DMS79 (cell line): ENCODE results near the gene SFT2D2.
A peak's percentile ranks its signal among the peaks of the same experiment; 100 is the strongest.
"Not testable (repeated sequence)": the region's sequence is repeated elsewhere in the genome, so short reads cannot be mapped to it uniquely, and the experiment has no call there.

Experiments used
- DNase-seq: peaks from one replicate; lab custom pipeline; 2025; lab: John Stamatoyannopoulos, UW

The SFT2D2 gene

DNA sequence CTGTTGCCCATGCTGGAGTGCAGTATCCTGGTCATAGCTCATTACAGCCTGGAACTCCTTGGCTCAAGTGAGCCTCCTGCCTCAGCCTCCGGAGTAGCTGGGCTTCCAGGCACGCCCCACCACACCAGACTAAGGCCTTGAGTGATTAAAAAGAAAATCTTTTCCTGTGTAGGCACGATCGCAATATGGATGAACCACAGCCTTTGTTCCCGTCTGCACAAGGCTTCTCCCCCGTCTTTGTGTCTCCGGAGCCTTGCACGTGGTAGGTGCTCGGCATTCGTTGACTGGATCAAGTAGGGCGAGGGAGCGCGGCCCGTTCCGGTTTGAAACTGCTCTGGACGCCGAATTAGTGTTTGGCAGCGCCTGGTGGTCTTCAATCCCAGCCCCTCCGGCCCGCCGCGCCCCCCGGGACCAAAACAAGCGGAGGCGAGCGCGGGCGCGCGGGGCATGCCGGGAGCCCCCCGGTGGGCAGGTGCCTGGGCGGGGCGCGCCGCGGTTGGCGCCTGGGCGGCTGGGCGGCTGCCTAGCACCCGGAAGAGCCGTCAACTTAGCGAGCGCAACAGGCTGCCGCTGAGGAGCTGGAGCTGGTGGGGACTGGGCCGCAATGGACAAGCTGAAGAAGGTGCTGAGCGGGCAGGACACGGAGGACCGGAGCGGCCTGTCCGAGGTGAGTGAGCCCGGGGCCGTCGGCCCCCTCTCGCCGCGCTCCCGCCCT, at the start of gene SFT2D2:
Gene SFT2D2, plus strand, starts transcription at position 529 of the 715 bp plus-strand sequence. Its CDS starts 76 bp downstream, at position 605.
- DNase-seq: peak; percentile 64

DNA sequence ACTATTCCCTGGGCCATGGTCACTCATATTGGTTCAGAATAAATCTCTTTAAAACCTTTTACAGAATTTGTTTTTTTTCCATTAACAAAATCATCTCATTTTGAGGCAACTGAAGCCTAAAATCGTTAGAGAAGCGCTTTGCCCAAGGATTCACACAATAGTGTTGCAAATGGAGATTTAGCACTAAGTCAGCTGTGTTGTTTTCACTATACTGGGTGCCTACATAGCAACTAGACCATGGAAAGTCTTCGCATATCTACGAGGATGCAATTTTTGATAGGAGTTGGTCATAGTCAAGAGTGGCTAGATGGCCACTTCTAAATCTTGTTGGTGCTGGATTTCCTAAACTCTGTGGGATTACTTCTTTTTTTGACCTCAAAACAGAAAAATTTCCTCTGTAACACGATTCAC, 47.6 kb upstream of the SFT2D2 start:
- DNase-seq: no peak

- DNase-seq: peak; percentile 98
These were observed 47.0 kb upstream of the SFT2D2 start, which contains the start of gene TIPRL for GRCh38 chr1:168178638-168179437. Gene TIPRL, plus strand, starts transcription at chr1:168178962. Its CDS starts 116 bp downstream, at chr1:168179078.

DNA sequence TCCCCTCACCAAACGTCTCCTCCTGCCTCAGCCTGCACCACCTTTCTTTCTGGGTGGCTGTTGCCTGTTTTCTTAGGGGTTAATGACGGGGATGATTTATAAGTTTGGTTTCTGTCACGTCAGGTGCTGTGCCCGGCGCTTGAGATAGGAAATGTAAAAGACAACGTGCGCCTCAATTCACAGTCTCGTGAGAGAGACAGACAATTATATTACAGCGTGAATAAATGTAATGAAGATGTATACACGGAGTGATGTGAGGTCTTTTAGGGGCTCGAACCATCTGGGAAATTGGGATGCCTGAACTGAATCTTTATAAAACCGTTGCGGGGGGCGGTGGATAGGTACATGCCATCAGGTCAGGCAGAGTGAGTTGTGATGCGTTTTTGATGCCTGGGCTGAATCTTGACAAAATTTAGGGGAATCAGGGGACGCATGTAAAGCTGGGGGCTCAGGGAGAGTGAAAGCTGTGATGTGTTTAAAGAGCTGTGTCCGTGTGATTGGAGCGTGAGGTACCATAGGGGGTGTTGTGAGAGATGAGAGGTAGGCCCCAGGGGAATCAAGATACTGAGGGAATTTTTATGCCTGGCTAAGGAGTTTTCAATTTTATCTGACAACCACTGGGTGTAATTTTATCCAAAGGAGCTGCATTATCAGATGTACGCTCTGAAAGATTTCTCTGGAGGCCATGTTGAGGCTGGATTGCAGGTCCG, 46.2 kb upstream of the SFT2D2 start:
- DNase-seq: no peak

GRCh38 chr1:168180148-168180524, 45.7 kb upstream of the SFT2D2 start:
- DNase-seq: no peak

GRCh38 chr1:168181063-168181720, 44.6 kb upstream of the SFT2D2 start:
- DNase-seq: not testable (repeated sequence)

DNA sequence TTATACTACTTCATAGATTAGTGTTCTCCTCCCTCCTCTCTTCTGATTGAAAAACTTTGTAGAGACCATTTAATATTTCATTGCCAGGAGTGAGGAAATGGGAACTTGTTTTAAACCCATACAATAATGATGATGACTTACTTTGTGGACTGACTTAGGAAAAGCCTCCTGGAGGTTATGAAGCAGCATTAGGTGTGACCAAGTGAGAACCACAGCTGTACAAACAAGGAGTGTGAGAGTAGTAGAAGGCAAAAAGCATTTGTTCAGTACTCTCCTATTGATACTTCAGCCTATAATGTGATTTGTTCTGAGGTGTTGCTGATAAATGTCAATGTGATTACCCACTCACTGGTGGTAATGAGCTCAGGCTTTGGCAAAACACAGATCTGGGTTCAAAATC, 38.6 kb upstream of the SFT2D2 start:
- DNase-seq: no peak

DNA sequence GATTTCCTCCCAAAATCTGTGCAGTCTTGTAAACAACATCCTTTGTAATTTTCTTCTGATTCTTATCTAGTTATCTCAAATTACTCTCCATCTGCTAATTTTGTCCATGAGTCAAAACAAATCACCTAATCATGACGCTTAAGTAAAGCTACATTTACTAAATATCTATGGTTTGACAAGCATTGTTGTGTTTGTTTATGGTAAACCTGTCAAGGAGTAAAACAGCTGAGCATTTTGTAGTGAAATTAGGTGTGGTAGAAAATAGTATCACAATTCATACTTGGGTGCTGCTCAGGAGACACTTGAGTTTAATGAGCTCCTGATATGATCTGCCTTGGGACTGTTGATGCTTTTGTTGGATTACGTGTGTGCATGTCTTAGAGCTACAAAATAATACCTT, 35.4 kb upstream of the SFT2D2 start:
- peak; percentile 67 for DNase-seq

DNA sequence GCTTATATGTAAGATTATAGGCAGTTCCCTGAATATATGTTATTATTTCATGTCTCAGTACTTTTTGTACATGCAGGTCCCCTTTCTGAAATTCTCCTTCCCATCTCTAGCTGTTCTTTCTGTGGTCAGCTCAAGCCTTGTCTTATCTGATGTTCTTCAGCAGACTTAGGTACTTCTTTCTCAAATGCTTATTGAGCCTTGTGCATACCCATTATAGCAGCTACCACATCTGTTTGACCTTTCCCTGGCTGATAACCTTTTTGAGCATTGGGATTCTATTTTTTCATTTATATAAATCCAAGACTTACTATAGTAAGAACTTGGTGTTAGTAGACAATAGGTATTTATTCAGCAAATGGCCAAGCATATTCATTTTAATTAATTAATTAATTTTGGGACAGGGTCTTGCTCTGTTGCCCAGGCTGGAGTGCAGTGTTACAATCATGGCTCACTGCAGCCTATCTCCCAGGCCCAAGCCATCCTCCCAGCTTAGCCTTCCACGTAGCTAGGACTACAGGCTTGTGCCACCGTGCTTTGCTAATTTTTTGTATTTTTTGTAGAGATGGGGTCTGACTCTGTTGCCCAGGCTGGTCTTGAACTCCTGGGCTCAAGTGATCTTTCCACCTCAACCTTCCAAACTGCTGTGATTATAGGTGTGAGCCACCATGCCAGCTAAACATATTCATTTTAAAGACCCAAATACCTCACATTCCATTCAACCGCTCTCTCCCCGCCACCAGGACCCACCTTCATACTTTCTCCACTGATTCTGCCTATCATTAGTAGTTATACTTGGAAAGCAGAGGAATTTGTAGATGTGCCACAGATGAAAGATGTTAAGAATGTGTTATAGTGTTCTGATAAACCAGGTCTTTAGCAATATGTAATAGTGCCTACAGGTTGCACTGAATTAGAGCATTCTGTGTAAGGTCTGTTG, 30.3 kb upstream of the SFT2D2 start:
- no peak for DNase-seq

DNA sequence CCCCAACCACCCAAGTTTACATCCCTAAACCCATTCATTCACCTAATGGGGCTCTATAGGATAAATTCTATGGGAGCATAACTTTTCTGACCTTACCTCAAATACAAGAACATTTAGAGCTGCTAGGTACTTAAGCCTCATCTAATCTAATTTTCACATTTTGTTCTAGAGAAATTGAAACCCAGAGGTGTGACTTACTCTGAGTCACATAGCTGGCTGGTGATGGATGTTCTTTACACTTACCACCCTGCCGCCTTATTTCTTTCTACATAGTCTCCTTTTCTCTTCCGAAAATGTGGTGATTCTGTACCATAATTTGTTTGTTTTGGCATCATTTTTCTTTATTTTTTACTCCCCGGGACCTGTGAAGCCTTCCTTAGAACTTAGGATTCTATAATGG, 26.7 kb upstream of the SFT2D2 start:
- no peak for DNase-seq

- DNase-seq: no peak
These were observed 22.7 kb upstream of the SFT2D2 start for GRCh38 chr1:168202941-168203654.

DNA sequence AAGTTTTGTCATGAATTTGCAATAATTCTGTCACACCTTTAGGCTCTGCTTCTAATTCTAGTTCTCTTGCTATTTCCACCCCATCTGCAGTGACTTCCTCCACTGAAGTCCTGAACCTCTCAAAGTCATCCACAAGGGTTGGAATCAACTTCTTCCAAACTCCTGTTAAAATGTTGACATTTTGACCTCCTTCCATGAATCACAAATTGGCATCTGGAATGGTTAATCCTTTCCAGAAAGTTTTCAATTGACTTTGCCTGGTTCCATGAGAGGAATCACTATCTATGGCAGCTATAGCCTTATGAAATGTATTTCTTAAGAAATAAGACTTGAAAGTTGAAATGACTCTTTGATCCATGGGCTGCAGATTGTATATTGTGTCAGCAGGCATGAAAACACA, 19.7 kb upstream of the SFT2D2 start:
- no peak for DNase-seq

DNA sequence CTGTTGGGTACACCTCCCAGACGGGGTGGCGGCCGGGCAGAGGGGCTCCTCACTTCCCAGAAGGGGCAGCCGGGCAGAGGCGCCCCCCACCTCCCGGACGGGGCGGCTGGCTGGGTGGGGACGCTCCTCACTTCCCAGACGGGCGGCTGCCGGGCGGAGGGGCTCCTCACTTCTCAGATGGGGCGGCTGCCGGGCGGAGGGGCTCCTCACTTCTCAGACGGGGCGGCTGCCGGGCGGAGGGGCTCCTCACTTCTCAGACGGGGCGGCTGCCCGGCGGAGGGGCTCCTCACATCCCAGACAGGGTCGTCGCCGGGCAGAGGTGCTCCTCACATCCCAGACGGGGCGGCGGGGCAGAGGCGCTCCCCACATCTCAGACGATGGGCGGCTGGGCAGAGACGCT, 18.1 kb upstream of the SFT2D2 start:
- DNase-seq: not testable (repeated sequence)

DNA sequence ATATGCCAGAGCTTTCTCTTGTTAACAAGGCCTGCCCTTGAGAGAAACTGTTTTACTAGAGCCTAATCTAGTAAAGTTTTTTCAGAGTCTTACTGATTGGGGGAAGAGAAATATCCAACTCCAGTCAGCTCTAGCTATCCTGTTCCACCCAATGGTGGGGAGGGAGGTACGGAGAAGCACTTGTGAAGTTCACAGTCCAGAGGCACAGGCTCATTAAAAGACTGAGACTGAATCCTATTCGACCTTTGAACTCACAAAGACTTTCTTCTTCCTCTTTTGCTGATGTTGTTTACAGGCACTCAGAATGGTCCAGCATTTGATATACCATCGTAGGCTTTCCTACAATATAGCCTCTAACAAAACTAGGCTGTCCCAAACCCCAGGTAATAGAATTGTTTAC, 15.5 kb upstream of the SFT2D2 start:
- DNase-seq: no peak

GRCh38 chr1:168213349-168213748, 12.5 kb upstream of the SFT2D2 start:
- DNase-seq: no peak

DNA sequence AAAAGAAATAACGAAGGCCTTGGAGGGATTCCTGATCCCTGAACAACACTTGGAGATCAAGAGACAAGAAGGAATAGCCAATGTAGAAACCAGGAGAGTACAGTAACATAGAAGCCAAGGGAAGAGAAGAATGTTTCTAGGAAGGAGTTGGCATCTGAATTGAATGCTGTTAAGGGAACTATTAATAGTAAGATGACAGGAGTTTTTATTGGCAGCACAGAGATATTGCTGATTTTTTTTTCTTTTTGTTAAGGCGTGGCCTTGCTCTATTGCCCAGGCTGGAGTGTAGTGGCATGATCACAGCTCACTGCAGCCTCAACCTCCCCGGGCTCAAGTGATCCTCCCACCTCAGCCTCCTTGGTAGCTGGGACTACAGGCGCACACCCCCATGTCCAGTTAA, 9.6 kb upstream of the SFT2D2 start:
- no peak for DNase-seq

DNA sequence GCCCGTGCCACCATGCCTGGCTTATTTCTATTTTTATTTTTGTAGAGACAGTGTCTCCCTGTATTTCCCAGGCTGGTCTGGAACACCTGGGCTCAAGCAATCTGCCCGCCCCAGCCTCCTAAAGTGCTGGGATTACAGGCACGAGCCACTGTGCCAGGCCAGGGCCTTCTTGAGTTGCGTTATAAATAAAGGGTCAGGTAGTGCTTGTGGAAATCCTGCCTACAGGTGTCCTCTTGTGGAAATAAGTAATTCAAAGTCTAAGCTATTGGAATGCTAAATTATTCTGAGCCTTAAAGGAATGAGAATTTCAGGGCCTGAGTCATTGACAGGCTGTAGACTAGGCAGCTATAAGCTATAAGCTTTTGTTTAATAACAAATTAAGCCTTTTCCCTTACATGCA, 8.1 kb upstream of the SFT2D2 start:
- no peak for DNase-seq

GRCh38 chr1:168218658-168219057, 7.1 kb upstream of the SFT2D2 start:
- no peak for DNase-seq

GRCh38 chr1:168220470-168220871, 5.3 kb upstream of the SFT2D2 start:
- no peak for DNase-seq

DNA sequence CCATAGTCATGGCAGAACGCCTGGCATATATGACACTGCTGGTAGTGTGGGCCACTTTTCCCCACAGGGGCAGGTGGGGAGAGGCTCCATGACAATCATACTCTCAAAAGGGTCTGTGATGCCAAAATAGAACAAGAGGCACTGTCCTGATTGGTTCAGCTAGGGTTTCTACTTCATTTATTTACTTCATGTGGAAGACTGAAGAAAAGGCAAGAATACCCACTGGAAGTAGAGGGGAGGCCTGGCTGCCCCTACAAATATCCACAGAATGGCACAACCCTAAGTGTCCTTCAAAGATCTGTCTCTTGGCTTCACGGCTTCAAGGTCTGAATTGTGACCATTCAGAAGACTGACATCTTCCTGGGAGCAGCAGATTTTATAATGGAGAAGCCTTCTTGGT, 4.5 kb upstream of the SFT2D2 start:
- no peak for DNase-seq
